H9 (cell line): ENCODE measurements around the gene KDSR. TPM values are rescaled to one million over a fixed set of nuclear protein-coding genes. Genes with fewer than 3 reads are reported as not detected.

Experiments used
- DNase-seq: peaks from one replicate; pipeline ENCODE4 v3.0.0-alpha.2; 2017
- H2AFZ ChIP-seq: one replicate; pipeline ENCODE4 v1.6.1; 2013; ENCODE audit warnings: mild to moderate bottlenecking, low read length, control low read depth, moderate library complexity
- H2AK5ac ChIP-seq: 2 replicates; pipeline ENCODE4 v1.6.1; 2013; ENCODE audit warnings: low read length, control low read depth, mixed read lengths; ENCODE audit not compliant: insufficient read length
- H2BK120ac ChIP-seq: one replicate; pipeline ENCODE4 v1.6.1; 2013; ENCODE audit warnings: low read depth, mild to moderate bottlenecking, low read length, control low read depth, inconsistent platforms; ENCODE audit not compliant: poor library complexity, severe bottlenecking
- H2BK12ac ChIP-seq: 2 replicates; pipeline ENCODE4 v1.6.1; 2013; ENCODE audit warnings: low read length, control low read depth, mixed read lengths, low read depth; ENCODE audit not compliant: insufficient read length
- H2BK15ac ChIP-seq: 2 replicates; pipeline ENCODE4 v1.6.1; 2013; ENCODE audit warnings: low read depth, low read length, control low read depth
- H2BK20ac ChIP-seq: one replicate; pipeline ENCODE4 v1.6.1; 2013; ENCODE audit warnings: low read depth, mild to moderate bottlenecking, low read length, control low read depth, inconsistent platforms; ENCODE audit not compliant: poor library complexity, severe bottlenecking
- H2BK5ac ChIP-seq: 2 replicates; pipeline ENCODE4 v1.6.1; 2013; ENCODE audit warnings: low read length, control low read depth, mixed read lengths; ENCODE audit not compliant: insufficient read length
- H3K14ac ChIP-seq: 2 replicates; pipeline ENCODE4 v1.6.1; 2013; ENCODE audit warnings: low read length, control low read depth; ENCODE audit not compliant: insufficient read depth
- H3K18ac ChIP-seq: 2 replicates; pipeline ENCODE4 v1.6.1; 2013; ENCODE audit warnings: low read depth, mild to moderate bottlenecking, mixed read lengths, low read length, control low read depth; ENCODE audit not compliant: insufficient read length
- H3K23ac ChIP-seq: 2 replicates; pipeline ENCODE4 v1.6.1; 2013; ENCODE audit warnings: low read length, control low read depth, mixed read lengths, low read depth; ENCODE audit not compliant: insufficient read length
- H3K23me2 ChIP-seq: 2 replicates; pipeline ENCODE4 v1.6.1; 2013; ENCODE audit warnings: low read depth, mild to moderate bottlenecking, mixed read lengths, low read length, control low read depth; ENCODE audit not compliant: insufficient read length, poor library complexity, severe bottlenecking
- H3K27ac ChIP-seq: 2 replicates; pipeline ENCODE4 v1.5.1; 2013; ENCODE audit warnings: low read length, control low read depth, mixed read lengths, low read depth; ENCODE audit not compliant: insufficient read length
- H3K27me3 ChIP-seq: 2 replicates; pipeline ENCODE4 v1.6.1; 2013; ENCODE audit warnings: low read length, control low read depth, inconsistent platforms; ENCODE audit not compliant: insufficient read depth
- H3K4ac ChIP-seq: 2 replicates; pipeline ENCODE4 v1.6.1; 2013; ENCODE audit warnings: low read depth, mild to moderate bottlenecking, control low read depth, inconsistent platforms, low read length, moderate library complexity
- H3K4me1 ChIP-seq: 2 replicates; pipeline ENCODE4 v1.6.1; 2013; ENCODE audit warnings: low read length, control low read depth, inconsistent platforms; ENCODE audit not compliant: insufficient read depth
- H3K4me2 ChIP-seq: 2 replicates; pipeline ENCODE4 v1.6.1; 2013; ENCODE audit warnings: low read length, control low read depth, mixed read lengths; ENCODE audit not compliant: insufficient read length, insufficient read depth
- H3K56ac ChIP-seq: 2 replicates; pipeline ENCODE4 v1.6.1; 2013; ENCODE audit warnings: low read depth, mild to moderate bottlenecking, mixed read lengths, low read length, control low read depth; ENCODE audit not compliant: insufficient read length
- H3K79me1 ChIP-seq: 2 replicates; pipeline ENCODE4 v1.6.1; 2013; ENCODE audit warnings: low read depth, mild to moderate bottlenecking, moderate library complexity, low read length, control low read depth, inconsistent platforms; ENCODE audit not compliant: insufficient read depth, poor library complexity, severe bottlenecking
- H3K79me2 ChIP-seq: 2 replicates; pipeline ENCODE4 v1.6.1; 2013; ENCODE audit warnings: low read length, control low read depth, inconsistent platforms; ENCODE audit not compliant: insufficient read depth
- H3K9ac ChIP-seq: 2 replicates; pipeline ENCODE4 v1.6.1; 2013; ENCODE audit warnings: low read length, control low read depth, mixed read lengths; ENCODE audit not compliant: insufficient read length; ENCODE audit errors: extremely low read depth
- H3K9me3 ChIP-seq: one replicate; pipeline ENCODE4 v1.6.1; 2013; ENCODE audit warnings: low read depth, low read length, inconsistent platforms; ENCODE audit not compliant: control insufficient read depth
- H3T11ph ChIP-seq: one replicate; pipeline ENCODE4 v1.6.1; 2013; ENCODE audit warnings: mild to moderate bottlenecking, low read length, control low read depth, inconsistent platforms
- H4K20me1 ChIP-seq: one replicate; pipeline ENCODE4 v1.6.1; 2013; ENCODE audit not compliant: control insufficient read depth, insufficient read length, insufficient read depth
- H4K5ac ChIP-seq: 2 replicates; pipeline ENCODE4 v1.6.1; 2013; ENCODE audit warnings: low read depth, mild to moderate bottlenecking, mixed read lengths, low read length, control low read depth; ENCODE audit not compliant: insufficient read length
- H4K8ac ChIP-seq: replicated peaks from 2 replicates; pipeline ENCODE4 v1.6.1; 2013; ENCODE audit warnings: low read length, control low read depth, mixed read lengths, low read depth; ENCODE audit not compliant: insufficient read length
- H4K91ac ChIP-seq: 2 replicates; pipeline ENCODE4 v1.6.1; 2013; ENCODE audit warnings: low read depth, mild to moderate bottlenecking, moderate library complexity, mixed read lengths, low read length, control low read depth; ENCODE audit not compliant: insufficient read length
- H3K27ac Mint-ChIP-seq, 3 experiments: 2 replicates in 2 of 3; 3 replicates in 1 of 3; pipeline ENCODE4 v1.8.0; 2020 to 2021; ENCODE audit warnings: mixed read lengths in 3 of 3, mild to moderate bottlenecking in 1 of 3, moderate library complexity in 1 of 3
- H3K27me3 Mint-ChIP-seq: 2 replicates; pipeline ENCODE4 v1.8.0; 2021; ENCODE audit warnings: low read depth, mild to moderate bottlenecking, moderate library complexity, mixed read lengths
- H3K36me3 Mint-ChIP-seq, 3 experiments: 2 replicates in 2 of 3; 3 replicates in 1 of 3; pipeline ENCODE4 v1.8.0; 2020 to 2021; ENCODE audit warnings: low read depth in 3 of 3, mixed read lengths in 3 of 3; ENCODE audit not compliant: insufficient read depth in 1 of 3
- H3K4me1 Mint-ChIP-seq, 2 experiments: 2 replicates each; pipeline ENCODE4 v1.8.0; 2020; ENCODE audit warnings: mixed read lengths in 2 of 2
- H3K4me3 Mint-ChIP-seq, 2 experiments: 2 replicates in 1 of 2; 3 replicates in 1 of 2; pipeline ENCODE4 v1.8.0; 2020 to 2021; ENCODE audit warnings: mild to moderate bottlenecking in 2 of 2, mixed read lengths in 2 of 2, moderate library complexity in 1 of 2
- H3K9me3 Mint-ChIP-seq, 2 experiments: 2 replicates in 1 of 2; 3 replicates in 1 of 2; pipeline ENCODE4 v1.8.0; 2020; ENCODE audit warnings: mild to moderate bottlenecking in 2 of 2, mixed read lengths in 2 of 2, moderate library complexity in 1 of 2
- WGBS: extraction: QIAGEN DNeasy Blood & Tissue Kit; methylation state at CpG from one replicate; pipeline ENCODE4 v1.1.7; 2013; ENCODE audit warnings: missing lambda C conversion rate, low lambda C conversion rate, mixed read lengths; ENCODE audit not compliant: insufficient read length; ENCODE audit errors: extremely low coverage; 5-methylcytosine and 5-hydroxymethylcytosine counted together
- total RNA-seq: library from RNA; stranded (reverse); gene quantifications from 2 replicates; pipeline ENCODE4 v1.2.1, GENCODE V29; 2021
- TF ChIP-seq, protein P1 (sequence below): fragments of 200-600 bp; sonication (generic); conservative IDR thresholded peaks from 3 replicates; pipeline ENCODE4 v1.8.0; 2021; ENCODE audit warnings: antibody characterized with exemption, mild to moderate bottlenecking

The KDSR gene
- total RNA-seq, 1 experiment from 2014 or later = 58.5 TPM

DNA sequence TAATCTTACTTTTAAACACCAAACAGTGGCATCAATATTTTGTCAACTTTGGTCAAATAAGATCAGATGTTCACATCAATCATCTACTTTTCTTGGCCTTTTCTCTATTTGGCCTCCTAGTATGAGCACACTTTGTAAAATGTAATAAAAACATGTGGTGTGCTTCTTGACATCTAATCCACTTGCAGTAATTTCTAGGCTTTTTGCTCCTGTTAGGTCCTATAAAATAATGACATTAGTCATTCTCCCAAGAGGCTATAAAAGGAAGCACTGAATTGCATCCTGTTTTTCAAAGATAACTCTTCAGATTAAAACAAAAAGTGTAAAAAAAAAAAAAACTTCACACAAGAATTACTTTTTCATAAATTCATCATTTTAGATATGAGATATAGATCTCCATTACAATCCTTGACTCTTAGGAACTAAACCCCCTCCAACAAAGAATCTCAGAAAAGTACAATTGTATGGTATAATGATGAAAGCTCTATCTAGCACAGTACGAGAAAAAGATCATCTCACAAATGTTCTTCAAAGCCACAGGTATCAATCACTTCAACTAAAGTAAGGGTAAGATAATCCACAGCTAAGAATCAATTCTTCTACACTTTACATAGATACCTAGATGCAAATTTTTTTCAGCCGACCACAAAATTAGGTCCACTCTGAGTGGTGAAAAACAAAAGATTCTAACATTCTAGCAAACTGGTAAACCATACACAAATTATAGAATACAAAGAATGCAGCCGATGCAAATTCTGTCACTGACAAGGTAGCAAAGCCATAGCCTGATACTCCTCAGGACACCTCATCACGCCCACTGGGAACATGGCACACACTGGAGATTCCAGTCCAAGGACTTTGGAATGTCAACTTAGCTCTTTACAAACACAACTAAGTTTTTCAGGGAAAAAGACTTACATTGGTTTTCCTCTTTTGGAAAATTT is 50.1 kb downstream of the KDSR start:
- Histone ChIP-seq H3K27me3 (peaks cover 10% of the 10 kb centered on the region; the same call in 1 of the 2 replicates), H3T11ph (no peak overlapping the region), H4K91ac (no peak overlapping the region), H3K9me3 (no peaks in the 10 kb centered on the region), H4K8ac (no peak overlapping the region), H3K4me1 (no peaks in the 10 kb centered on the region), H2AFZ (no peak overlapping the region), H3K79me2 (no peaks in the 10 kb centered on the region; the same call in 1 of the 2 replicates), H3K27ac (no peak overlapping the region), H3K79me1 (no peaks in the 10 kb centered on the region), H4K20me1 (no peaks in the 10 kb centered on the region), H3K14ac (no peak overlapping the region), H3K56ac (no peak overlapping the region), H2BK15ac (no peak overlapping the region), H2BK20ac (no peak overlapping the region), H2BK12ac (no peak overlapping the region), H3K18ac (no peak overlapping the region), H3K23ac (no peak overlapping the region), H3K9ac (no peak overlapping the region), H3K4me2 (no peak overlapping the region), H2BK5ac (no peak overlapping the region), H3K23me2 (peaks cover 19% of the 10 kb centered on the region), H4K5ac (no peak overlapping the region), H2BK120ac (no peak overlapping the region), H3K4ac (no peak overlapping the region), H2AK5ac (no peak overlapping the region)
- WGBS = no CpG with 5 or more reads among the region's 4 CpGs
- no peak for DNase-seq
- H3K9me3 Mint-ChIP-seq = no peaks in the 10 kb centered on the region; a peak in 1 of 5 replicates
- H3K4me1 Mint-ChIP-seq = peaks cover 14 to 25% of the 10 kb centered on the region in 2 experiments
- H3K27ac Mint-ChIP-seq = no peak overlapping the region
- H3K27me3 Mint-ChIP-seq = peaks cover 53% of the 10 kb centered on the region
- no peaks in the 10 kb centered on the region; a peak in 1 of 7 replicates for H3K36me3 Mint-ChIP-seq
- TF ChIP-seq, protein P1, sequence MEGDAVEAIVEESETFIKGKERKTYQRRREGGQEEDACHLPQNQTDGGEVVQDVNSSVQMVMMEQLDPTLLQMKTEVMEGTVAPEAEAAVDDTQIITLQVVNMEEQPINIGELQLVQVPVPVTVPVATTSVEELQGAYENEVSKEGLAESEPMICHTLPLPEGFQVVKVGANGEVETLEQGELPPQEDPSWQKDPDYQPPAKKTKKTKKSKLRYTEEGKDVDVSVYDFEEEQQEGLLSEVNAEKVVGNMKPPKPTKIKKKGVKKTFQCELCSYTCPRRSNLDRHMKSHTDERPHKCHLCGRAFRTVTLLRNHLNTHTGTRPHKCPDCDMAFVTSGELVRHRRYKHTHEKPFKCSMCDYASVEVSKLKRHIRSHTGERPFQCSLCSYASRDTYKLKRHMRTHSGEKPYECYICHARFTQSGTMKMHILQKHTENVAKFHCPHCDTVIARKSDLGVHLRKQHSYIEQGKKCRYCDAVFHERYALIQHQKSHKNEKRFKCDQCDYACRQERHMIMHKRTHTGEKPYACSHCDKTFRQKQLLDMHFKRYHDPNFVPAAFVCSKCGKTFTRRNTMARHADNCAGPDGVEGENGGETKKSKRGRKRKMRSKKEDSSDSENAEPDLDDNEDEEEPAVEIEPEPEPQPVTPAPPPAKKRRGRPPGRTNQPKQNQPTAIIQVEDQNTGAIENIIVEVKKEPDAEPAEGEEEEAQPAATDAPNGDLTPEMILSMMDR = no peak
- H3K4me3 Mint-ChIP-seq = no peak overlapping the region
